HTERT RPE-1 (cell line): Measurements from ENCODE around the gene MT1A.

ENCODE experiments used
- in situ Hi-C: fragments of 300-500 bp; cut with MboI; formaldehyde crosslinking; loops from 4 replicates; pipeline ENCODE4 v1.14.3; 2020; ENCODE audit warnings: low sequenced_read_pairs

Gene MT1A

DNA sequence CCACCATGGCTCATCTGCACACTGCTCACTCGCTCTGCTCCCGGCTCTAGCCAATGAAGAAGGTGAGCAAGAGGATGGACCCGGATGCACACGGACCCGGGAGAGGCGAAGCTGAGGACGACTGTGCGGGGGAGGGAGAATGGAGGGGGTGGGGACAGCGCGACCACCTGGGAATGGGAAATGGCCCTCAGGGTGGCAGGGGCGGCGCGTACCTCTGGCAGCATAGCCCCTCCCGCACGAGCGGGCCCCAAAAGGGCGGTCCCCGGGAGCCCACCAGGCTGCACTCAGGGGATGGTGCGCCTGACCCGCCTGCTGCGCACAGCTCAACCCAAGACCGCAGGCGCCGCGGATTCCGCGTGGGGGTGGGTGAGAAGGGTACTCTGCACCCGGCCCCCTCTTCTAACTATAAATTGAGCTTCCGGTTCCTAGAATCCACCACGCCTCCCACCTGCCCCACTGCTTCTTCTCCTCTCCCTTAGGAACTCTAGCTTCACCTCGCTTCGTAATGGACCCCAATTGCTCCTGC, 37.3 kb downstream of the MT1A start:
- in situ Hi-C loops, result no loop called here

DNA sequence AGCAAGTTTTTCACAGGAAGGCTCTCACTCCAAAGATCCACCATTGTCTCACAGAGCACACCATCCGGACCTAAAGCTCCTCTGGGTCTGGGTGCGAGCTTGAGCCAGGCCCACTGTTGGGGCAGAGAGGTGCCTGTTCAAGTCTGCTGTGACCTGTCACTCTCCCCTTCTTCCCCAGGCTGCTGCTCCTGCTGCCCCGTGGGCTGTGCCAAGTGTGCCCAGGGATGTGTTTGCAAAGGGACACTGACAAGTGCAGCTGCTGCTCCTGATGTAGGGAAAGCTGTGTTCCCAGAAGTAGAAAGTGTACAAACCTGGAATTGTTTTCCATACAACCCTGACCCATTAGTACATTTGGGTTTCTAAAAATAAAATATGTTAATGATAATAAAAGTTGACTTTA, 39.0 kb downstream of the MT1A start:
- in situ Hi-C loops, result no loop called here

DNA sequence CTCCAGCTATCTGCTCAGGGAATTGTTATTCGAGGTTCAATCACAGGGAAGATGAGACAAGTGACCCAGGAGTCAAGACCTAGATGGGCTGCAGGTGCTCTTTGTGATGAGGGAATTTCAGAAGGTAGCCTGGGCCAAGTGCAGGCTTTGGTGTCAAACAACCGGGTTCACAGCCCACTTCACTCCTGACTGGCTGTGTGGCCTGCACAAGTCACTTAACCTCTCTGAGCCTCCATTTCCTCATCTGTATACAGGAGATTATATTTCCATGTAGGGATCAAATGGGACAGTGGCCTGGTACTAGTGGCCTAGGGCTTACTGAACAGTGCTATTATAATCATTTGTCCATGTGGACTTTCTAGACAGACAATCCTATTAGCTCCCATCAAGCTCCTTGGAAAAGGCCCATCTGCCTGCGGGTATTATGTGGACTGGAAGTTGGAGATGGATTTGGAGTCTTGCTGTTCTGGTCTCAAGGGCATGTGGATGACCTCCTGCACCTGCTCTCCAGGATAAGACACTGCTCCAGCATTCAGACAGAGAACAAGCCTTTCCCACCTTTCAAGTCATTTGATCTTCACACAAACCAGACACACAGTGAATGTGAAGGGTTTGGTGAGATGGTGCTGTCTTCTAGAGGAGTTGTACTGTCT, 40.7 kb downstream of the MT1A start:
- in situ Hi-C loops, result no loop called here

DNA sequence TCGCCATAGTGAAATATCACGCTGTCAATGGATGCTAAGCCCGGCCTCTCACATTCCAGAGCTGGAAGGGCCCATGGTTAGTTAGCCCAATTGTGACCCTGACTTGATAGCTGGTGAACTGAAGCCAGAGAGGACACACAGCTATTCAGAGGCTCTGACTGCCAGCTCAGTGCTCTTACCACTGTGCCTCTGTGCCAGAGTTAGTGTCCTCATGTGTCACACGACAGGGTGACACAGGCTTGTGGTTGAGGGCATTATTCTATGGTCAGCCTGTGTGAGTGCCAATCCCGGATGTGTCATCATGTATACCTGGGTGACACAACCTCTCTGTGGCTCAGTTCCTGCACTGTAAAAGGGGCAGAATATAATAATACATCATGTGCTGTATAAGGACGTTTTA, 41.4 kb downstream of the MT1A start:
- in situ Hi-C loops, result no loop called here

GRCh38 chr16:56681939-56682702, 43.7 kb downstream of the MT1A start, which contains the start of gene MT1X:
TSS of gene MT1X (plus strand) at chr16:56682470. CDS start at chr16:56682541, 71 bp downstream.
- in situ Hi-C loops, result no loop called here

DNA sequence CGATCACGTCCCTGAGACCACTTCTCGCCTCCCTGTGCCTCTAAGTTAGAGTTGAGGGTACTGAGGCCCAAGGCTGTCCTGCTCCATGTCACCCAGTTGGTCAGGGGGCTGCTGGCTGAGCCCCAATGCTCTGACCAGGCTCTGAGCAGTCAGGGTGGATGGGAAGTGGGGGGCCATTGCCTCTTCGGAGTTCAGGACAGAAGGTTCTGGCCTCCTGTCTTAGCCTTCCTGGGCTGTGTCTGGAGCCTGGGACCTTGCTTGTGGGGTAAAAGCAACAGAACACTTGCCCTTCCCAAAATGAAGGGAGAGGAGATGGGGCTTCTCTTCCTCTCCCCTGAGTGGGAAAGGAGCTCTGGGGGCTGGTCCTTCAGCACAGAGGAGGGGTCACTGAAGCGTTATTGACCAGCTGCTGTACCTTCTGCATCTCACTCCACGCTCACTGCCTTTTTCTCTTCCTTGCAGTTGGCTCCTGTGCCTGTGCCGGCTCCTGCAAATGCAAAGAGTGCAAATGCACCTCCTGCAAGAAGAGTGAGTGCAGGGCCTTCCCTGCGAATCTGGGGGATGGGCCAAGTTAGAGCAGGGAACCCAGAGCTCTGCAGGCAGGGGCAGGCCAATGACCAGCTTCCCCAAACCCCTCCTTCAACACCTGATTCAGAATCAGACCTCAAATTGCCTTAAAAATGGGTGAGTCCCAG, 44.4 kb downstream of the MT1A start:
- in situ Hi-C loops, result no loop called here

DNA sequence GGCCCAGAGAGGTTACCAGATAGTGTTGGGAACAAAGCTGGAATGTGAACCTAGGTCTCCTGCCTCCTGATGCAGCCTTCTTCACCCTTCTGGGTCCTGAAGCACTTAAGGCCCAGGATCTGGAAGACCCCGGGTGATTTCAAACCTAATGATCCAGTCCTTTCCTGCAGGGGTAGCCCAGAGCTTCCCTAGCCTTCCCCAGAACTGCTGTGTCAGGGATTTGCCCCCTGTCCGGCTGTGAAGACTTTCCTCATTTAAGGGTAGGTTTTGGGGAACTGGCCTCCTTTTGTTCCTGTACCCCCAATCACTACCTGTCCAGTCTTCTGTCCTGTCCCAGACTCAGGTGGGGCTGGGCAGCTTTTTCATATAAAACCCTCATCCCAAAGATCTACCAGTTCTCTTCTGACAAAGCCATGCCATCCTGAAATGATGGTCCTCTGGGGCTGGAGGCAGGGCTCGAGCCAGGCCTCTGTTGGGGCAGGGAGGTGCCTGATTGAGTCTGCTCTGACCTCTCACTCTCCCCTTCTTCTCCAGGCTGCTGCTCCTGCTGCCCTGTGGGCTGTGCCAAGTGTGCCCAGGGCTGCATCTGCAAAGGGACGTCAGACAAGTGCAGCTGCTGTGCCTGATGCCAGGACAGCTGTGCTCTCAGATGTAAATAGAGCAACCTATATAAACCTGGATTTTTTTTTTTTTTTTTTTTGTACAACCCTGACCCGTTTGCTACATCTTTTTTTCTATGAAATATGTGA, 45.1 kb downstream of the MT1A start:
- in situ Hi-C loops, result no loop called here

DNA sequence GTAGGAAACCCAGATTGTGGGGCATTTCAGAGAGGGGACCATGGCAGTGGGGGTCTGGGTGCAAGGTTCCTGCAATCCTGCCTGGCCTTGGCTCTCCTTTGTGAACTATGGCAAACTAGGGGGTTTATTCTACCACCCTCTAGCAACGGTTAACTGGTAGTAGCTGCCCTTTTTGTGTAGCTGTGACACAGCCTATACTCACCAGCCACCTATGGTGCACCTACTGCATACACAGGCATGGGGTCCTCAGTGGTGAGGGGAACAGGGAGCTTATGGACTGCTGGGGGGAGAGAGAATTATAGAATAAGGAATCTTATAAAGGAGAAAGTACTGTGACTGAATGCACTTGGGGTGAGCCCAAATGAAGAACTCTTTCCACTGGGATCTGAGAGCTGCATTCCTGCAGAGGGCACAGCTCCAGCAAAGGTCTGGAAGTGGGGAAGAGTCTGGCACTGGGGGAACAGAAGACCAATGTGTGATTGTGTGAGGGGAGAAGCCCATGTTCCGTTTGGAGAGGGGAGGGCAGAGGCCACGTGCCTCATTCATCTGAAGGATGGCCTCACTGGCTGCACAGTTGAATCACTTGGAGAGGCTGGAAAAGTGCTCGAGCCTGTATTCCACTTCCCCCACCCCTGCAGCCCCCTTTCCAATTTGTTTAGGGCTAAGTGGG, 45.9 kb downstream of the MT1A start:
- in situ Hi-C loops, result no loop called here

DNA sequence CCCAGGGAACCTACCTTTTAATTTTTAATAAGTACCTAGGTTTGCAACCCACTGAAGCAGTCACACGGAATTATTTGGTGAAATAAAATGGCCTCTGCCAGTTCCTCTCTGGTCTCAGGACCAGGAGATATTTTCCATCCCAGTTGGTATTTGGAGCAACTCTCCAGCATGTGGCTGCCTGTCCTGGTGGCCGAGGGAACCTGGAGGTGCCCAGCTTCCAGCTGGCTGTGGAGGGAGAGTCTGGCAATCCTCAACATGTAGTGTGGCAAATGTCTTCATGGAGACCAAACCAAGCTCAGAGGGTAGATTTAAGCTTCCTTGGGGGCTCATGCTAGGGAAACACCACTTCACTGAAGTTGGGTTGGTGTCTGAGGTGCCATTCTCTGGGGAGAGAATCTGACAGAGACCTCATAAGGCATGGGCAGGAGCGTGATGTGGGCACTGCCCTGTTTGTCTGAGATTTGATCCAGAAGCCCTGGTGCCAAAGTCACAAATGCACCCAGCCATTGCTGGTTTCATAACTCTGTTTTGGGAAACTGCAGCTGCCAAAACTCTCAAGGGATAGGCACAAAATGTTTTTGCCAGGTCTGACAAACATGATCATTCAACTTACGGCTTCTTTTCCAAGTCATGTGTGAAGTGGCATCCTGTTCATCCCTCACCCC, 46.6 kb downstream of the MT1A start:
- in situ Hi-C loops, result no loop called here

DNA sequence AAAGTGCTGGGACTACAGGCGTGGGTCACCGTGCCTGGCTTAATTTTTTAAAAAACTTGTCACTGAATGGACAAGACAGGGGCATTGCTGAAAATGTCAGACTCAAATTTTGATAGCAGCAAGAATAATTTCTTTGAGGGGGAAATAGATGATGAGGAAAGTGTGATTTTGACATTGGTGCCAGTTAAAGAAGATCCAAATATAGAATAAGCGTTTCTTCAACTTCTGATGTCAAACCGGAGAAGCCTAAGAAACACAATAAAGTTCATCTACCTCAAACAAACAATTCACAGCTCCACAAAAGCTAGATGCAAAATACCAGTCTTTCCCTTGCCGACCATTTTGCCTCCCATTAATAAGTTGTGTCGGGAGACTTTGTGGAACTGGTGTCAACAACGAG, 48.3 kb downstream of the MT1A start:
- in situ Hi-C loops, result no loop called here

DNA sequence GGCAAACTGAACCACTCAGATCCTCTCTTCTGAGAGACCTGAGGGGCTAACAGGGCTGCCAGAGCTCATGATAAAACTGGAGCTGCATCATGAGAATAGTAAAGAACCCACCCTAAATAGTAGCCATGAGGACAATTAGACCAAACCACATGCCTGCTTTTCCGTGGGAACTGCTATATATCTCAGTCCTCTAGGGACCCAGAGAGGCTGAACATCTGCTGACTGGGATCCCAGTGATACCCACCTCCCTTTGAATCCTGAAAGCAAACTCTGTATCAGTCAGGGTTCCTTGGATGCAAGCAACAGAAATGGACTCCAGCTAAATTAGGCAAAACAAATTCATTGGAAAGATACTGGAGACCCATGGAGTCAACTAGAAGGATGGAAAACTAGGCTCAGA, 50.3 kb downstream of the MT1A start:
- in situ Hi-C loops, result no loop called here

DNA sequence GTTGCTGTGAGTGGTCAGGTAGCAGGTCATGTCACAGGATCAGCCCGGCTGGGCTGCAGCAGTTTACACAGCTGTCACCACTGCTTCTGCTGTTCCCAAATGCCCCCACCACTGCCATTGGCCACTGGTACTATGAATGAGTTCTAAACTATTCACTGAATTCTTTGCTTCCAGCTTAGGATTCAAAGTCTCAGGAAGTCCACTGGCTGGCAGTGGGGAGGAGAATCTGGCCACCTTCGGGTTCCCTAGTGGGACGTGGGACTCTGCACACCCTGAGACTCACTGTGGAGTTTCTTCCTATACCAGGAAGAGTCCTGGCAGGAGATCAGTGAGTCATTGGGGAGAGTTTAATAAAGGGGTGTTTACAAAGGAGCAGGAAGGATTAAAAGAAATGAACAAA, 50.7 kb downstream of the MT1A start:
- in situ Hi-C loops, result no loop called here
